MV-4-11 (cell line): ENCODE data around the gene PCLAF.
"Not testable (repeated sequence)": the region's sequence is repeated elsewhere in the genome, so short reads cannot be mapped to it uniquely, and the experiment has no call there.

Experiments used
- DNase-seq: peaks from one replicate; lab custom pipeline; 2025; lab: John Stamatoyannopoulos, UW

Gene PCLAF

GRCh38 chr15:64361259-64361658 lies 20.0 kb downstream of the PCLAF start:
- no peak for DNase-seq

- DNase-seq = no peak
Measured at GRCh38 chr15:64356710-64357040, 24.6 kb downstream of the PCLAF start.

GRCh38 chr15:64355944-64356709 lies 25.1 kb downstream of the PCLAF start, which contains the start of gene CSNK1G1:
TSS of gene CSNK1G1 (minus strand) at chr15:64356173. CDS start at chr15:64300499, 55,674 bp downstream.
- peak; percentile 96 for DNase-seq

GRCh38 chr15:64355348-64355943 lies 25.8 kb downstream of the PCLAF start:
- peak; percentile 8 for DNase-seq

- DNase-seq = no peak
Measured at GRCh38 chr15:64354688-64355344, 26.4 kb downstream of the PCLAF start.

- DNase-seq = peak; percentile 59
Measured at GRCh38 chr15:64351265-64351664, 30.0 kb downstream of the PCLAF start.

GRCh38 chr15:64349375-64349774 lies 31.9 kb downstream of the PCLAF start:
- DNase-seq = no peak

- no peak for DNase-seq
Measured at GRCh38 chr15:64348455-64348854, 32.8 kb downstream of the PCLAF start.

GRCh38 chr15:64346242-64346641 lies 35.0 kb downstream of the PCLAF start:
- DNase-seq = not testable (repeated sequence)

- DNase-seq = no peak
Measured at GRCh38 chr15:64344651-64345294, 36.5 kb downstream of the PCLAF start.

- DNase-seq = no peak
Measured at GRCh38 chr15:64343841-64344240, 37.4 kb downstream of the PCLAF start.

- DNase-seq = no peak
Measured at GRCh38 chr15:64343222-64343621, 38.0 kb downstream of the PCLAF start.

- no peak for DNase-seq
Measured at GRCh38 chr15:64341961-64342360, 39.3 kb downstream of the PCLAF start.

GRCh38 chr15:64340355-64340754 lies 40.9 kb downstream of the PCLAF start:
- no peak for DNase-seq

- DNase-seq = no peak
Measured at GRCh38 chr15:64337761-64338160, 43.5 kb downstream of the PCLAF start.

GRCh38 chr15:64333986-64334929 lies 47.0 kb downstream of the PCLAF start:
- DNase-seq = no peak

- no peak for DNase-seq
Measured at GRCh38 chr15:64333516-64333915, 47.7 kb downstream of the PCLAF start.

GRCh38 chr15:64331668-64332067 lies 49.6 kb downstream of the PCLAF start:
- DNase-seq = not testable (repeated sequence)

- not testable (repeated sequence) for DNase-seq
Measured at GRCh38 chr15:64326975-64327374, 54.3 kb downstream of the PCLAF start.

GRCh38 chr15:64326458-64326857 lies 54.8 kb downstream of the PCLAF start:
- DNase-seq = not testable (repeated sequence)

- no peak for DNase-seq
Measured at GRCh38 chr15:64324165-64324877, 56.9 kb downstream of the PCLAF start.
